SU-DHL-6 (cell line): ENCODE measurements around the gene RNF31.
A peak's percentile ranks its signal among the peaks of the same experiment; 100 is the strongest.

Experiments
- H2AFZ ChIP-seq: fragments of 200-600 bp; sonication (generic); 2 replicates; pipeline ENCODE4 v1.6.1; 2014; ENCODE audit warnings: low read depth, mild to moderate bottlenecking, moderate library complexity, mixed read lengths, antibody characterized with exemption, low read length; ENCODE audit not compliant: severe bottlenecking
- H3F3A ChIP-seq: fragments of 200-600 bp; shearing (Covaris generic); 2 replicates; pipeline ENCODE4 v1.6.0; 2016; ENCODE audit warnings: antibody characterized with exemption, mild to moderate bottlenecking; ENCODE audit not compliant: insufficient read depth
- H3K27ac ChIP-seq: fragments of 200-600 bp; sonication (generic); 2 replicates; pipeline ENCODE4 v1.5.1; 2016; ENCODE audit warnings: low read depth, mild to moderate bottlenecking, low read length, moderate library complexity, mixed read lengths
- H3K27me3 ChIP-seq: fragments of 200-600 bp; sonication (generic), shearing (Covaris generic); 2 replicates; pipeline ENCODE4 v1.6.0; 2014; ENCODE audit warnings: mild to moderate bottlenecking, low read length
- H3K36me3 ChIP-seq: fragments of 200-600 bp; sonication (generic); 2 replicates; pipeline ENCODE4 v1.6.1; 2014; ENCODE audit warnings: mild to moderate bottlenecking, low read length, mixed read lengths
- H3K4me2 ChIP-seq: fragments of 300-600, 200-600 bp; shearing (Covaris generic), sonication (generic); 2 replicates; pipeline ENCODE4 v1.6.0; 2014; ENCODE audit warnings: low read length, low read depth, mild to moderate bottlenecking; ENCODE audit not compliant: poor library complexity, severe bottlenecking
- H3K4me3 ChIP-seq: fragments of 200-600 bp; sonication (generic); 2 replicates; pipeline ENCODE4 v1.5.1; 2014; ENCODE audit warnings: antibody characterized with exemption, low read length, mild to moderate bottlenecking, mixed read lengths; ENCODE audit not compliant: insufficient read depth, poor library complexity, severe bottlenecking
- H3K79me2 ChIP-seq: fragments of 200-600 bp; sonication (generic); 2 replicates; pipeline ENCODE4 v1.6.1; 2014; ENCODE audit warnings: mild to moderate bottlenecking, low read length, moderate library complexity; ENCODE audit not compliant: insufficient read depth
- H3K9ac ChIP-seq: fragments of 200-600 bp; sonication (generic); 2 replicates; pipeline ENCODE4 v1.7.0; 2014; ENCODE audit warnings: mild to moderate bottlenecking, low read length
- H3K9me2 ChIP-seq: fragments of 200-600 bp; sonication (generic); replicated peaks from 2 replicates; pipeline ENCODE4 v1.6.1; 2014; ENCODE audit warnings: low read length; ENCODE audit not compliant: insufficient read depth
- H3K9me3 ChIP-seq: fragments of 200-600 bp; sonication (generic); 2 replicates; pipeline ENCODE4 v1.6.1; 2014; ENCODE audit warnings: low read length, mixed read lengths; ENCODE audit not compliant: insufficient read depth
- H4K20me1 ChIP-seq: fragments of 200-600 bp; sonication (generic); 2 replicates; pipeline ENCODE4 v1.6.1; 2014; ENCODE audit warnings: low read depth, mild to moderate bottlenecking, antibody characterized with exemption, low read length, moderate library complexity, mixed read lengths
- CTCF ChIP-seq: fragments of 200-600 bp; sonication (generic); IDR thresholded peaks from one replicate; pipeline ENCODE4 v1.5.1; 2017; ENCODE audit warnings: antibody characterized with exemption, mild to moderate bottlenecking, low read length, moderate library complexity; ENCODE audit not compliant: insufficient read depth, poor library complexity, severe bottlenecking
- EZH2phosphoT487 ChIP-seq: fragments of 200-600 bp; sonication (generic), shearing (Covaris generic); conservative IDR thresholded peaks from 2 replicates; pipeline ENCODE4 v1.6.1; 2018; ENCODE audit warnings: mild to moderate bottlenecking, antibody characterized with exemption, low read length, moderate library complexity, mixed read lengths

The RNF31 gene

GRCh38 chr14:24146978-24147760 is at the start of gene RNF31:
Gene RNF31 (plus strand): TSS chr14:24147498. CDS start chr14:24147699, 201 bp downstream.
- peak within 1 kb of the TSS; percentile 95 for H3K4me3 ChIP-seq
- TF ChIP-seq EZH2phosphoT487 = no peak
- TF ChIP-seq CTCF = no peak
- H3K27ac ChIP-seq = peak within 1 kb of the TSS; percentile 81
- H3K4me2 ChIP-seq = peak within 1 kb of the TSS; percentile 96
- H3K79me2 ChIP-seq = peaks cover 26% of the 10 kb centered on the region
- no peaks in the 10 kb centered on the region for H3K9me2 ChIP-seq
- no peaks in the 10 kb centered on the region for H3K27me3 ChIP-seq
- H2AFZ ChIP-seq = peak within 1 kb of the TSS; percentile 31
- 0 out of 2 replicates have a peak, but pooled peaks cover 6% of the 10 kb centered on the region for H3K36me3 ChIP-seq
- peaks cover 10% of the 10 kb centered on the region; the same call in 1 of the 2 replicates for H3F3A ChIP-seq
- peak within 1 kb of the TSS; percentile 91 for H3K9ac ChIP-seq
- no peaks in the 10 kb centered on the region for H4K20me1 ChIP-seq
- H3K9me3 ChIP-seq = no peaks in the 10 kb centered on the region

GRCh38 chr14:24098229-24098926 is 48.9 kb upstream of the RNF31 start:
- peaks cover 8% of the 10 kb centered on the region; the same call in 1 of the 2 replicates for H3K79me2 ChIP-seq
- H3K9me2 ChIP-seq = no peaks in the 10 kb centered on the region
- no peaks in the 10 kb centered on the region for H3K9me3 ChIP-seq
- H3F3A ChIP-seq = peaks cover 14% of the 10 kb centered on the region
- no peak overlapping the region for H3K27ac ChIP-seq
- H4K20me1 ChIP-seq = no peaks in the 10 kb centered on the region
- H3K27me3 ChIP-seq = no peaks in the 10 kb centered on the region
- no peak overlapping the region for H3K4me3 ChIP-seq
- H3K9ac ChIP-seq = no peak overlapping the region
- TF ChIP-seq CTCF = no peak
- no peak for TF ChIP-seq EZH2phosphoT487
- H3K4me2 ChIP-seq = no peak overlapping the region
- no peak overlapping the region for H2AFZ ChIP-seq
- no peaks in the 10 kb centered on the region for H3K36me3 ChIP-seq

- no peaks in the 10 kb centered on the region for H3K9me3 ChIP-seq
- H3K79me2 ChIP-seq = peaks cover 8% of the 10 kb centered on the region; the same call in 1 of the 2 replicates
- no peak overlapping the region for H3K4me2 ChIP-seq
- no peaks in the 10 kb centered on the region for H3K27me3 ChIP-seq
- no peak overlapping the region for H3K4me3 ChIP-seq
- no peaks in the 10 kb centered on the region for H3K9me2 ChIP-seq
- H3F3A ChIP-seq = peaks cover 10% of the 10 kb centered on the region
- TF ChIP-seq CTCF = no peak
- no peak overlapping the region for H2AFZ ChIP-seq
- no peak overlapping the region for H3K27ac ChIP-seq
- H4K20me1 ChIP-seq = no peaks in the 10 kb centered on the region
- peaks cover 4% of the 10 kb centered on the region; the same call in 1 of the 2 replicates for H3K36me3 ChIP-seq
- no peak overlapping the region for H3K9ac ChIP-seq
Measured at GRCh38 chr14:24098927-24099813, 48.1 kb upstream of the RNF31 start.
